ENCODE measurements around the gene PNKP. TPM values are rescaled to one million over a fixed set of nuclear protein-coding genes. Genes with fewer than 3 reads are reported as not detected.

The PNKP gene
- total RNA-seq, 1 donor from 2014 or later: 69.3 TPM

- no peaks in the 10 kb centered on the region for H3K27me3 ChIP-seq (ENCODE audit: control insufficient read depth, insufficient read depth, low read length)
- peaks cover 4% of the 10 kb centered on the region for H3K36me3 ChIP-seq (ENCODE audit: control insufficient read depth, insufficient read depth, low read length)
- no peak for DNase-seq (ENCODE audit: low read depth)
- TF ChIP-seq, protein P1, sequence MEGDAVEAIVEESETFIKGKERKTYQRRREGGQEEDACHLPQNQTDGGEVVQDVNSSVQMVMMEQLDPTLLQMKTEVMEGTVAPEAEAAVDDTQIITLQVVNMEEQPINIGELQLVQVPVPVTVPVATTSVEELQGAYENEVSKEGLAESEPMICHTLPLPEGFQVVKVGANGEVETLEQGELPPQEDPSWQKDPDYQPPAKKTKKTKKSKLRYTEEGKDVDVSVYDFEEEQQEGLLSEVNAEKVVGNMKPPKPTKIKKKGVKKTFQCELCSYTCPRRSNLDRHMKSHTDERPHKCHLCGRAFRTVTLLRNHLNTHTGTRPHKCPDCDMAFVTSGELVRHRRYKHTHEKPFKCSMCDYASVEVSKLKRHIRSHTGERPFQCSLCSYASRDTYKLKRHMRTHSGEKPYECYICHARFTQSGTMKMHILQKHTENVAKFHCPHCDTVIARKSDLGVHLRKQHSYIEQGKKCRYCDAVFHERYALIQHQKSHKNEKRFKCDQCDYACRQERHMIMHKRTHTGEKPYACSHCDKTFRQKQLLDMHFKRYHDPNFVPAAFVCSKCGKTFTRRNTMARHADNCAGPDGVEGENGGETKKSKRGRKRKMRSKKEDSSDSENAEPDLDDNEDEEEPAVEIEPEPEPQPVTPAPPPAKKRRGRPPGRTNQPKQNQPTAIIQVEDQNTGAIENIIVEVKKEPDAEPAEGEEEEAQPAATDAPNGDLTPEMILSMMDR (IDR thresholded peaks at IDR 0.05; ENCODE audit: insufficient read depth, low read length, poor library complexity, severe bottlenecking): no peak
- H3K4me3 ChIP-seq (ENCODE audit: low read depth, low read length): no peak overlapping the region
Observed at GRCh38 chr19:49871349-49871985, 4.1 kb upstream of the PNKP start.

DNA sequence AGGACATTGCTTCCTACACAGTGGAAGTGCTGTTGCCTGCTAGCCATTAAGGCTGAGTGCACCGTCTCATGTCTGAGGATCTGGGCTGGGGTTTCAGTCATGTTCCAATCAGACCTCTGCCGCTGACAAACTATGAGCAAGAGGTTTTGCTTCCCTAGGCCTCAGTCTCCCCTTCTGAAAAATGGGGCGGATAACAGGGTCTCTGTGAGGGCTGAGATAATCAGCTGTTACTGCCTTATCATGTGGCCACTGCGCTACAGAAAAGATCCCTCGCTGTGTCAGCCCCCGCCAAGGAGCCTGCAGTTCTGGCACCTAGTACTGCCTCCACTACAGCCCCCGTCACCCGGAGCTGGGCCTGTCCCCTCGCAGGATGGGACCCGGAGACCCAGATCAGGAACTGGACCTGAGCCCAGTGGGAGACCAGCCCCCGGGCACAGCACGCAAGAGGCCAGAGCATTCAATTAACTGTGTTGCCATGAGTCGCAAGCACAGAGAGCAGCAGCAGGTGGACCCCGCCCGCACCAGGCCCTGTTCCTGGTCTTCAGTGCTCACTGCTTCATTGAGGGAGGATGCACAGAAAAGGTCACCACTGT, 3.0 kb upstream of the PNKP start:
- Histone ChIP-seq H3K27me3 (ENCODE audit: control insufficient read depth, insufficient read depth, low read length) (no peaks in the 10 kb centered on the region), H3K4me3 (ENCODE audit: low read depth, low read length) (peak overlapping the region; percentile 57), H3K36me3 (ENCODE audit: control insufficient read depth, insufficient read depth, low read length) (peaks cover 4% of the 10 kb centered on the region)
- no peak for DNase-seq (ENCODE audit: low read depth)
- TF ChIP-seq, protein P1 (IDR thresholded peaks at IDR 0.05; ENCODE audit: insufficient read depth, low read length, poor library complexity, severe bottlenecking): no peak

DNA sequence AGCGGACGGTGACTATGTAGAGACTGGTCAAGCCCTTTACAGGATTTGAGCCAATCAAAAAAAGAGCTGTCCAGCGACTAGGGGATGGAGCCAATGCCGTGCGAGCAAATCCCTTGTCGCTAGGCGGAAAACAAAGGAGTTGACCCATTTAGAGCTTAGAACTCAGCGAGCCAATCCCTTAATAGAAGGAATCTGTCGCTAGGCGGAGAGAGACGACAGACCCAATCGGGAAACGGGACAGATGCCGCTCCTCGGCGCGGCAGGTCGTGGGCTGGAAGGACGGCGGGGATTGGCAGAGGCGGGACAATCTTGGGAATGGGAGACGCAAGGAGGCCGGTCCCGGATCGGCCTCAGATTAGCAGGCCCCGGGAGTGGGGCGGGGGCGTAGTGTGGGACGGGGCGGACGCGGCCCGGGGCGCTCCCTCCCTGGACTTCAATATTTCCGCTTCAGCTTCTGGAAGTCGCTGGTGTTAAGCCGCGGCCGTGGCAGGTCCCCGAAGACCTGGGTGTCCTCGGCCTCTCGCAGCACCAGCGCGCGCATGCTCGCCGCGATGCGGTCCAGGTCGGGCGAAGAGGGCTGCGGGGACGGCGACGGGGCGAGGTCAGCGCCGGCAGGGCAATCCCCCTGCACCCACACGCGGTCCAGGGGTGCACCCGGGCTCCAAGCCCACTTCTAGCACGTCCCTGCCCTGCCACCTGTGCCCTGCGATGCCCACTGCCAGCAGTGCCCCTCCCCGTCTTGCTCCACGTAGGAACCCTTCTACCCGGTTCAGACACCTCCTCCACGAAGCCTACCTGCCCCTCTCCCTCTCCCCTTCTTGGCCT, 2.3 kb upstream of the PNKP start:
- peaks cover 4% of the 10 kb centered on the region for H3K36me3 ChIP-seq (ENCODE audit: control insufficient read depth, insufficient read depth, low read length)
- peak; percentile 99 for DNase-seq (ENCODE audit: low read depth)
- H3K4me3 ChIP-seq (ENCODE audit: low read depth, low read length): peak overlapping the region; percentile 57
- H3K27me3 ChIP-seq (ENCODE audit: control insufficient read depth, insufficient read depth, low read length): no peaks in the 10 kb centered on the region
- TF ChIP-seq, protein P1 (IDR thresholded peaks at IDR 0.05; ENCODE audit: insufficient read depth, low read length, poor library complexity, severe bottlenecking): no peak

DNA sequence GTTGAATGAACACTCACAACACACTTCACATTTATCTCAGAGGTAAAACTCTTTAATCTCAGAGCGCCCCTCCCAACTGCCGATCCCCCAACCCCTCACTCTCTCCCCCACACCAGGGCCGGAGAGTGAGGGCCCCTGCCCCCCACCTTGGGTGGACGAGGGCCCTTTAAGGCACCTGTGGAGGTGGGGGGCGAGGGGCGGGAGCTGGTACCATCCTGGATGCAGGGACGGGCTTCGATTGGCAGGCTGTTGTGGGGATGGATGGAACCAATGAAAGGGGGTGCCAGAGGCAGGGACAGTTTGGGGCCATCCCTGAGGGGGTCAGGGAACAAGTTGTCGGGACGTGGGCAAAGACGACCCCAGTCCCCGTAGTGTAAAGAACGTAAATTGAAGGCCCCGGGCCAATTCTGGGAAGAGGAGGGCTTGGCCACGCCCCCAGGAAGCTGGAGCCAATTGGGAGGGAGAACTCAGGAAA, 1.7 kb upstream of the PNKP start:
- Histone ChIP-seq H3K36me3 (ENCODE audit: control insufficient read depth, insufficient read depth, low read length) (peaks cover 5% of the 10 kb centered on the region), H3K4me3 (ENCODE audit: low read depth, low read length) (peak overlapping the region; percentile 32), H3K27me3 (ENCODE audit: control insufficient read depth, insufficient read depth, low read length) (no peaks in the 10 kb centered on the region)
- TF ChIP-seq, protein P1 (IDR thresholded peaks at IDR 0.05; ENCODE audit: insufficient read depth, low read length, poor library complexity, severe bottlenecking): no peak
- no peak for DNase-seq (ENCODE audit: low read depth)

DNA sequence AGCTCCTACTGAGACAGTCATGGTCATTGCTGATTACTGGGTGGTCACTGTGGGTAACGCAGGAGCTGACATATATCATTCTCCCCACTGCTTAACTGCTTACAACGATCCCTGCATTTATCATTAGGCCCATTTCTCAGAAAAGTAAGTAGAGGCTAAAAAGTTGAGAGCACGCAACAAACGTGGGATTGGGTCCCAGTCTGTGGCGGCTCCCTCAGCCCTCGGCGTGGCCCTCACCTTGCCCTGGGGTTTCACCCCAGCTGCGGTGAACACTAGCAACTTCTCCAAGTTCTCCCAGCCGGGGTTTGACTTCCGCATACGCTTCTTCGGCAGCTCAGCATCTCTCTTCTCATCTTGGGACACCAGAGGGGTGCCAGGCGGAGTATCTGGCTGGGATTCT, 2.5 kb downstream of the PNKP start:
- DNase-seq (ENCODE audit: low read depth): no peak
- TF ChIP-seq, protein P1 (IDR thresholded peaks at IDR 0.05; ENCODE audit: insufficient read depth, low read length, poor library complexity, severe bottlenecking): no peak
- Histone ChIP-seq H3K36me3 (ENCODE audit: control insufficient read depth, insufficient read depth, low read length) (peaks cover 6% of the 10 kb centered on the region), H3K27me3 (ENCODE audit: control insufficient read depth, insufficient read depth, low read length) (no peaks in the 10 kb centered on the region), H3K4me3 (ENCODE audit: low read depth, low read length) (no peak overlapping the region)
